Memory B cell (primary cell): ENCODE measurements around the gene IKZF4.

ENCODE experiments used
- ATAC-seq: fragments of 150-1000 bp; cut with Tn5 transposase; 2 replicates; pipeline ENCODE4 v1.10.0; 2021; ENCODE audit warnings: low read depth, mild to moderate bottlenecking, moderate library complexity
- DNase-seq, 2 donors: peaks; one replicate each; pipeline ENCODE4 v3.0.0; 2022; ENCODE audit warnings: low spot score in 2 of 2
- H3K27ac Mint-ChIP-seq: one replicate; pipeline ENCODE4 v1.8.0; 2022; ENCODE audit warnings: mild to moderate bottlenecking, moderate library complexity, mixed read lengths
- H3K27me3 Mint-ChIP-seq: one replicate; pipeline ENCODE4 v1.8.0; 2022; ENCODE audit warnings: mixed read lengths
- H3K36me3 Mint-ChIP-seq: one replicate; pipeline ENCODE4 v1.8.0; 2022; ENCODE audit warnings: mild to moderate bottlenecking, mixed read lengths
- H3K4me1 Mint-ChIP-seq: one replicate; pipeline ENCODE4 v1.8.0; 2022; ENCODE audit warnings: mixed read lengths
- H3K4me3 Mint-ChIP-seq: one replicate; pipeline ENCODE4 v1.8.0; 2022; ENCODE audit warnings: mild to moderate bottlenecking, moderate library complexity, mixed read lengths
- H3K9me3 Mint-ChIP-seq: one replicate; pipeline ENCODE4 v1.8.0; 2022; ENCODE audit warnings: mixed read lengths

IKZF4 gene

DNA sequence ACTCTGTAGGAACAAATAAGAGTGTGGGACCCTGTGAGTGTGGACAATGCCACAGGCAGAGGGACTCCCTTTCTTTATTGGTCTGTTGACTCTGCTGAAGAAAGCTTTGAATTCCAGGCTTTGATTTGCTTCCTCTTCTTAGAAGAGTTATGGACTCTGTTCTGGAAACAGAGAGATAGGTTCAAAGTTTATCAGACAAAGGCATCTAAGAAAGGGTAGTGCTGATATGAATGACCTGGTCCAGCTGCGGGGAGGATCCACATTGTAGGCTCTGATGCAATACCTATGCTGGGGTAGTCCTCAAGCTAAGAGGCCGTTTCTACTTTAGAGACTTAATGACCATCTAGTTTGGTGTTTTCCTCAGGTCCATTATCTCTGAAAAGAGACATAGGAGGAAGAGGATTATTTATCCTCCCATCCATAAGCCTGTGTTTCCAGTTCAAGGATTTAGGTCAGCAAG is 10.7 kb upstream of the IKZF4 start:
- H3K9me3 Mint-ChIP-seq = no peaks in the 10 kb centered on the region
- H3K36me3 Mint-ChIP-seq = peaks cover 2% of the 10 kb centered on the region
- H3K27me3 Mint-ChIP-seq = no peaks in the 10 kb centered on the region
- ATAC-seq (no peak), DNase-seq (no peak)
- no peak overlapping the region for H3K27ac Mint-ChIP-seq
- H3K4me3 Mint-ChIP-seq = peak overlapping the region; percentile 0
- peaks cover 13% of the 10 kb centered on the region for H3K4me1 Mint-ChIP-seq

- no peaks in the 10 kb centered on the region for H3K27me3 Mint-ChIP-seq
- ATAC-seq (no peak), DNase-seq (no peak)
- peaks cover 2% of the 10 kb centered on the region for H3K36me3 Mint-ChIP-seq
- peaks cover 11% of the 10 kb centered on the region for H3K4me1 Mint-ChIP-seq
- H3K4me3 Mint-ChIP-seq = no peak overlapping the region
- H3K9me3 Mint-ChIP-seq = no peaks in the 10 kb centered on the region
- H3K27ac Mint-ChIP-seq = no peak overlapping the region
These were observed 9.2 kb upstream of the IKZF4 start for GRCh38 chr12:56011509-56012090.

DNA sequence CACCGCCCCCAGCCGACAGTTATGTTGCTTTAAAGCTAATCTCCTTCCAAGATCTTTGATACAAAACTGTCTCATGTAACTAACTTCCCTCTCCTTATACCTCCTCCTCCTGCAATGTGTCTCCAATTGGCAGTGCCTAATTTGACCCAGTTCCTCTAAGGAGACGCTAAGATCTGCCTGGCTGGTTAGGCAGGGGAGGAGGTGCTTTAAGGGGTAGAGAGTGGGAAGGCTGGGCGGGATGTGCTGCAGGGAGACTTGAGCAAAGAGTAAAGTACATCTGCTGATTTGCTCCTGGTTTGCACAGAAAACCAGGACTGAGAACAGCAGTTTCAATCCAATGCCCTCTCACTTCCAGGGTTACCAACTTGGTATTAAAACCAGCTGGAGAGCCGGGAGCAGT is 7.4 kb upstream of the IKZF4 start:
- Mint-ChIP-seq H3K27ac (no peak overlapping the region), H3K4me1 (peaks cover 2% of the 10 kb centered on the region), H3K27me3 (no peaks in the 10 kb centered on the region), H3K36me3 (peaks cover 9% of the 10 kb centered on the region), H3K9me3 (no peaks in the 10 kb centered on the region), H3K4me3 (no peak overlapping the region)
- ATAC-seq = no peak
- no peak for DNase-seq

DNA sequence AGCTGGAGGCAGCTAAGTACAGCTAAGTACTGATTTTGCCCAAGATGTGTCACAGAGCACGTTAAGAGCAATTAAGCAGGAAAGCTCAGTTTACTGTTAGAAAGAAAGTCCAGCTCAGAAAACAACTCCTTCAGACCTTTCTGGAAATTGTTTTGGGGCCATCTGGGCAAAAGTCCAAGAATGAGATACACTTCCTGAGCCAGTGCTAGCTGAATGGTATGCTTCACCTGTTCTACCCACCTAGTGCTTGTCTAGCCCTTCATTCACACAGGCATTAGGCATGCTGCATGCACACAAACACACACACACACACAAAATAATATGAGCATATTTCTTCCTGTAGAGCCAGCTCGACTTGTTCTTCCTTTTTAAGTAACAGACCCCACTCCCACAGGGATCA is 6.6 kb upstream of the IKZF4 start:
- DNase-seq (no peak), ATAC-seq (no peak)
- H3K27me3 Mint-ChIP-seq = no peaks in the 10 kb centered on the region
- no peak overlapping the region for H3K4me3 Mint-ChIP-seq
- no peak overlapping the region for H3K27ac Mint-ChIP-seq
- no peaks in the 10 kb centered on the region for H3K9me3 Mint-ChIP-seq
- H3K36me3 Mint-ChIP-seq = peaks cover 9% of the 10 kb centered on the region
- no peaks in the 10 kb centered on the region for H3K4me1 Mint-ChIP-seq

GRCh38 chr12:56017181-56017580 is 3.7 kb upstream of the IKZF4 start:
- H3K27ac Mint-ChIP-seq = no peak overlapping the region
- DNase-seq = no peak
- H3K36me3 Mint-ChIP-seq = peaks cover 9% of the 10 kb centered on the region
- ATAC-seq = no peak
- no peak overlapping the region for H3K4me3 Mint-ChIP-seq
- peaks cover 2% of the 10 kb centered on the region for H3K27me3 Mint-ChIP-seq
- H3K4me1 Mint-ChIP-seq = peaks cover 8% of the 10 kb centered on the region
- no peaks in the 10 kb centered on the region for H3K9me3 Mint-ChIP-seq

DNA sequence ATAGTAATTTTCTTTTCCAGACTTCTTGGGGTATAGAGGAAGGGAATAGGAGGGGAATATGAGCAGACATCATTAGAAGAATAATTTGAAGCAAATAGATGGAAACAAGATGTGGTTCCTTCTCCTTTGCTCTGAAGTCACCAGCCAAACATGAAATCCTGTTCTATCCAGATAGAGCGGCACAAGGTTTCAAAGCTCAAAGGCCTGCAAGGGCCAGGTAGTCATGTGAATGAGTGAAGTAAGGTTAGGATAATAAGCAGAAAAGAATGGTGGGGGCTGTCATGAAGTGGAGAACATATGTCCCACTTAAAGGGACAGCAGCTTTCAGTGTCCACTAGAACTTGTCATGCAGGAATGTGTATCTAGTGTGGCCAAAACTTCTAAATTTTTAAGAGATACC is 2.5 kb upstream of the IKZF4 start:
- H3K27me3 Mint-ChIP-seq = peaks cover 2% of the 10 kb centered on the region
- DNase-seq = no peak
- H3K9me3 Mint-ChIP-seq = no peaks in the 10 kb centered on the region
- H3K36me3 Mint-ChIP-seq = peaks cover 9% of the 10 kb centered on the region
- no peak for ATAC-seq
- no peak overlapping the region for H3K27ac Mint-ChIP-seq
- H3K4me1 Mint-ChIP-seq = peaks cover 8% of the 10 kb centered on the region
- no peak overlapping the region for H3K4me3 Mint-ChIP-seq

DNA sequence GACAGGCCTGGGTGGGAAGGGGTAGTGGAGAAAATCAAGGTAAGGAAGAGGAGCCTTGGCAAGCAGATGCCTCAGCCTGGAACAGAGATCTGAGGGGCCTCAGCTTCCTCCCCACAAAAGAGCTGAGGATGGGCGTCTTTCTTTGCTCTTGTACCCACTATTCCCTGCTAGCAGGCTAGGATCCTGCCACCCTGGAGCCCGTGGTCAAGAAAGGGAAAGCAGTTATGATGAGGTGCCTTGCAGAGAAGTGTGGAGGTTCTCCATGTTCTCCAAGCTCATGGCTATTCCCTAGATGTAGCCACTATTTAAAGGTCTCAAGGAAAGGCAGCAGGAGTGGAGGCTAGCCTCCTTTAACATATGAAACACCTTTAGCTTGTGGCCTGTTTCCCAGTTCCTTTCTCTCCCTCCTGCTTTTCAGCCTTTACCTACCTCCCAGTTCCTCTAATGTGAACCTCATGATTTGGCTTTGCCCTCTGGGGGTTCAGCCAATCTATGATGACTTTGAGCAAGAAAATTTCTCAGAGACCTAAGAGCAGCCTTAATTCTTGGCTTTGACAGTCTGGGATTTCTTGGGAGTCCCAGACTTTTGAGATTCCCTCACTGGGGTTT is 1.1 kb downstream of the IKZF4 start:
- no peak for DNase-seq
- no peak overlapping the region for H3K27ac Mint-ChIP-seq
- peaks cover 8% of the 10 kb centered on the region for H3K4me1 Mint-ChIP-seq
- H3K27me3 Mint-ChIP-seq = peaks cover 2% of the 10 kb centered on the region
- H3K36me3 Mint-ChIP-seq = peaks cover 4% of the 10 kb centered on the region
- H3K4me3 Mint-ChIP-seq = no peak overlapping the region
- no peaks in the 10 kb centered on the region for H3K9me3 Mint-ChIP-seq
- ATAC-seq = no peak

- ATAC-seq = no peak
- Mint-ChIP-seq H3K27me3 (no peaks in the 10 kb centered on the region), H3K4me1 (no peaks in the 10 kb centered on the region), H3K9me3 (no peaks in the 10 kb centered on the region), H3K4me3 (no peak overlapping the region), H3K27ac (no peak overlapping the region), H3K36me3 (peaks cover 6% of the 10 kb centered on the region)
- no peak for DNase-seq
These were observed 7.8 kb downstream of the IKZF4 start for GRCh38 chr12:56028511-56029165.

DNA sequence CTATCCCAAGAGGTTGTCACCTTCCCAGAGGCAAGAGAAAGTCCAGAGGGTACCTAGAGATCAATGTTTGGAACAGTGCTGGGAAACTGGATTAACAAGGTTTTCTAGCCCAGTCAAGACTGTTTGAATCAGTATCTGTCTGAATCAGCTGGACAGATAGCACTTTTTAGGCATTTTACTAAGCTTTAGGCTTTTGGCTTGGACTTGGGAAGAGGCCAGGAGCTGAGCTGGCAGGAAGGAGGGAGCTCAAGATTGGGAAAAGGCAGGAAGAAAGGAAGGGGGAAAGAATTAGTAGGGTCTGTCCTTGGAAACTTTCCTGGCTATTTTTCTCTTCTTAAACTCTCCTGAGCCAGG is 8.3 kb downstream of the IKZF4 start:
- Mint-ChIP-seq H3K4me1 (no peaks in the 10 kb centered on the region), H3K27ac (peak overlapping the region; percentile 17), H3K4me3 (no peak overlapping the region), H3K9me3 (no peaks in the 10 kb centered on the region), H3K27me3 (no peaks in the 10 kb centered on the region), H3K36me3 (peaks cover 6% of the 10 kb centered on the region)
- no peak for ATAC-seq
- no peak for DNase-seq

GRCh38 chr12:56029666-56030293 is 8.9 kb downstream of the IKZF4 start:
- DNase-seq (peak in 1 of 2 donors; percentile 23), ATAC-seq (peak; percentile 59)
- H3K4me3 Mint-ChIP-seq = no peak overlapping the region
- H3K27me3 Mint-ChIP-seq = no peaks in the 10 kb centered on the region
- H3K4me1 Mint-ChIP-seq = no peaks in the 10 kb centered on the region
- no peaks in the 10 kb centered on the region for H3K9me3 Mint-ChIP-seq
- H3K36me3 Mint-ChIP-seq = peaks cover 6% of the 10 kb centered on the region
- peak overlapping the region; percentile 17 for H3K27ac Mint-ChIP-seq

GRCh38 chr12:56031987-56032386 is 11.1 kb downstream of the IKZF4 start:
- H3K36me3 Mint-ChIP-seq = peaks cover 14% of the 10 kb centered on the region
- no peaks in the 10 kb centered on the region for H3K9me3 Mint-ChIP-seq
- no peaks in the 10 kb centered on the region for H3K4me1 Mint-ChIP-seq
- no peak for DNase-seq
- H3K27me3 Mint-ChIP-seq = no peaks in the 10 kb centered on the region
- no peak overlapping the region for H3K4me3 Mint-ChIP-seq
- ATAC-seq = no peak
- no peak overlapping the region for H3K27ac Mint-ChIP-seq

DNA sequence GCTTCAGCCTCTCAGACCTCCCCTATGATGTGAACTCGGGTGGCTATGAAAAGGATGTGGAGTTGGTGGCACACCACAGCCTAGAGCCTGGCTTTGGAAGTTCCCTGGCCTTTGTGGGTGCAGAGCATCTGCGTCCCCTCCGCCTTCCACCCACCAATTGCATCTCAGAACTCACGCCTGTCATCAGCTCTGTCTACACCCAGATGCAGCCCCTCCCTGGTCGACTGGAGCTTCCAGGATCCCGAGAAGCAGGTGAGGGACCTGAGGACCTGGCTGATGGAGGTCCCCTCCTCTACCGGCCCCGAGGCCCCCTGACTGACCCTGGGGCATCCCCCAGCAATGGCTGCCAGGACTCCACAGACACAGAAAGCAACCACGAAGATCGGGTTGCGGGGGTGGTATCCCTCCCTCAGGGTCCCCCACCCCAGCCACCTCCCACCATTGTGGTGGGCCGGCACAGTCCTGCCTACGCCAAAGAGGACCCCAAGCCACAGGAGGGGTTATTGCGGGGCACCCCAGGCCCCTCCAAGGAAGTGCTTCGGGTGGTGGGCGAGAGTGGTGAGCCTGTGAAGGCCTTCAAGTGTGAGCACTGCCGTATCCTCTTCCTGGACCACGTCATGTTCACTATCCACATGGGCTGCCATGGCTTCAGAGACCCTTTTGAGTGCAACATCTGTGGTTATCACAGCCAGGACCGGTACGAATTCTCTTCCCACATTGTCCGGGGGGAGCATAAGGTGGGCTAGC is 13.9 kb downstream of the IKZF4 start:
- DNase-seq (no peak), ATAC-seq (no peak)
- Mint-ChIP-seq H3K9me3 (no peaks in the 10 kb centered on the region), H3K4me3 (no peak overlapping the region), H3K27me3 (no peaks in the 10 kb centered on the region), H3K36me3 (peaks cover 11% of the 10 kb centered on the region), H3K27ac (no peak overlapping the region), H3K4me1 (no peaks in the 10 kb centered on the region)

- ATAC-seq (no peak), DNase-seq (no peak)
- peaks cover 12% of the 10 kb centered on the region for H3K36me3 Mint-ChIP-seq
- H3K9me3 Mint-ChIP-seq = no peaks in the 10 kb centered on the region
- peaks cover 5% of the 10 kb centered on the region for H3K4me1 Mint-ChIP-seq
- H3K27me3 Mint-ChIP-seq = no peaks in the 10 kb centered on the region
- H3K4me3 Mint-ChIP-seq = no peak overlapping the region
- no peak overlapping the region for H3K27ac Mint-ChIP-seq
These were observed 16.3 kb downstream of the IKZF4 start for GRCh38 chr12:56037161-56037560.
